Upper lobe of left lung (tissue), 6 donors: ENCODE measurements around the gene LTBP1. TPM values are rescaled to one million over a fixed set of nuclear protein-coding genes. Genes with fewer than 3 reads are reported as not detected.

Experiments
- ATAC-seq, 2 donors: fragments of 200-7000 bp; cut with Tn5 transposase; one replicate each; pipeline ENCODE4 v1.9.1; 2022; ENCODE audit warnings: mild to moderate bottlenecking in 2 of 2, moderate library complexity in 2 of 2; ENCODE audit not compliant: low FRiP score in 2 of 2
- DNase-seq, 2 donors: peaks; one replicate each; pipeline ENCODE4 v3.0.0-alpha.2; 2019 to 2020
- H3K27ac ChIP-seq, 4 donors: fragments of 200-600 bp; sonication (generic); one replicate each; pipeline ENCODE4 v1.5.1; 2016 to 2019
- H3K27me3 ChIP-seq, 4 donors: fragments of 200-600 bp; sonication (generic); one replicate each; pipeline ENCODE4 v1.5.1; 2017 to 2019
- H3K36me3 ChIP-seq, 4 donors: fragments of 200-600 bp; sonication (generic); one replicate each; pipeline ENCODE4 v1.5.1; 2016 to 2019
- H3K4me1 ChIP-seq, 4 donors: fragments of 200-600 bp; sonication (generic); one replicate each; pipeline ENCODE4 v1.5.1; 2018 to 2019
- H3K4me3 ChIP-seq, 4 donors: fragments of 200-600 bp; sonication (generic); one replicate each; pipeline ENCODE4 v1.5.1; 2017 to 2019; ENCODE audit warnings: mild to moderate bottlenecking in 2 of 4, moderate library complexity in 1 of 4
- H3K9me3 ChIP-seq, 4 donors: fragments of 200-600 bp; sonication (generic); one replicate each; pipeline ENCODE4 v1.5.1; 2018 to 2019
- EP300 ChIP-seq, 4 donors: sonication (generic); formaldehyde crosslinking; IDR thresholded peaks; one replicate each; pipeline ENCODE4 v1.5.1; 2017; ENCODE audit warnings: antibody characterized with exemption in 4 of 4, control low read depth in 2 of 4
- POLR2A ChIP-seq, 4 donors: fragments of 450-650 bp; IDR thresholded peaks; one replicate each; pipeline ENCODE4 v1.5.1; 2016 to 2017; ENCODE audit warnings: antibody characterized with exemption in 4 of 4, mild to moderate bottlenecking in 2 of 4
- POLR2AphosphoS5 ChIP-seq, 2 donors: sonication (generic); formaldehyde crosslinking; IDR thresholded peaks; one replicate each; pipeline ENCODE4 v1.5.1; 2017; ENCODE audit warnings: antibody characterized with exemption in 2 of 2
- WGBS, 2 donors: methylation state at CpG; one replicate each; pipeline ENCODE4 v1.1.5; 2017 to 2018; 5-methylcytosine and 5-hydroxymethylcytosine counted together
- total RNA-seq, 6 donors: library from RNA; depleted of rRNA in 4 of 6; stranded (reverse); fragments of >200 nt in 4 of 6; gene quantifications; one replicate each; pipeline versions ENCODE4 v1.1.0 to v1.2.1, GENCODE V29; 2016 to 2021
- TF ChIP-seq, protein P1 (sequence below), 6 experiments: fragments of 450-650 bp in 4 of 6; fragments of 200-600 bp in 2 of 6; sonication (generic) in 2 of 6; IDR thresholded peaks; one replicate each; pipeline ENCODE4 v1.5.1; 2016 to 2019; ENCODE audit warnings: antibody characterized with exemption in 6 of 6
- donor health status: DM: no; HTN: no; CAD: no; lungs with moderate emphysema.
- donor health status: DM: no; HTN: yes; CAD: no; lungs with severe emphysema.

Gene LTBP1
- total RNA-seq, 6 donors from 2014 or later = 11.5 to 45.0 (median 27.1) TPM

DNA sequence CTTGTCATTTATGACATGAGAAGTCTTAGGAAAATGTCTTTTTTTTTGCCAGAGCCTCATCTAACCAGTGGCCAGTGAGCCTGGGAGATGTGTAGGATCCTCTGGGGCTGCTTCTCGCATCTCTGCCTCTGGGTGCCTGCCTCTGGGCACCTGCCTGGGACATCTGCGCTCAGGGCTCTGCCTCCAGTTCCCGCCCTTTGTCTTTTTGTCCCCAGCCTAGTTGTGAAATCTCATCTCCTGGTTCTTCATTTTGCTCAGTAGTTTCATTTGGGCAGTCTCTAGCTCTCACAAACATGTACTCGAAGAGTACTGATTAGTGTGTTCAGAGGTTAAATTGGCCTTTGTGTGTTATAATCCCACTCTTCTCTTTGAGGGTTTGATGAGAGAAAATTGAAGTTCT, 92.0 kb downstream of the LTBP1 start:
- WGBS, 2 donors = 82 to 94% methylated on average over 4 of the region's 4 CpGs
- Histone ChIP-seq H3K4me3 (no peak overlapping the region), H3K9me3 (no peaks in the 10 kb centered on the region), H3K4me1 (peaks cover 0 to 3% (median 0%) of the 10 kb centered on the region in 4 donors), H3K27me3 (no peaks in the 10 kb centered on the region), H3K36me3 (no peaks in the 10 kb centered on the region), H3K27ac (no peak overlapping the region)
- TF ChIP-seq POLR2A (IDR thresholded peaks at IDR 0.05) (no peak), POLR2AphosphoS5 (IDR thresholded peaks at IDR 0.05) (no peak), EP300 (IDR thresholded peaks at IDR 0.05) (no peak)
- TF ChIP-seq, protein P1, sequence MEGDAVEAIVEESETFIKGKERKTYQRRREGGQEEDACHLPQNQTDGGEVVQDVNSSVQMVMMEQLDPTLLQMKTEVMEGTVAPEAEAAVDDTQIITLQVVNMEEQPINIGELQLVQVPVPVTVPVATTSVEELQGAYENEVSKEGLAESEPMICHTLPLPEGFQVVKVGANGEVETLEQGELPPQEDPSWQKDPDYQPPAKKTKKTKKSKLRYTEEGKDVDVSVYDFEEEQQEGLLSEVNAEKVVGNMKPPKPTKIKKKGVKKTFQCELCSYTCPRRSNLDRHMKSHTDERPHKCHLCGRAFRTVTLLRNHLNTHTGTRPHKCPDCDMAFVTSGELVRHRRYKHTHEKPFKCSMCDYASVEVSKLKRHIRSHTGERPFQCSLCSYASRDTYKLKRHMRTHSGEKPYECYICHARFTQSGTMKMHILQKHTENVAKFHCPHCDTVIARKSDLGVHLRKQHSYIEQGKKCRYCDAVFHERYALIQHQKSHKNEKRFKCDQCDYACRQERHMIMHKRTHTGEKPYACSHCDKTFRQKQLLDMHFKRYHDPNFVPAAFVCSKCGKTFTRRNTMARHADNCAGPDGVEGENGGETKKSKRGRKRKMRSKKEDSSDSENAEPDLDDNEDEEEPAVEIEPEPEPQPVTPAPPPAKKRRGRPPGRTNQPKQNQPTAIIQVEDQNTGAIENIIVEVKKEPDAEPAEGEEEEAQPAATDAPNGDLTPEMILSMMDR (IDR thresholded peaks at IDR 0.05) = no peak
- no peak for ATAC-seq
- no peak for DNase-seq

DNA sequence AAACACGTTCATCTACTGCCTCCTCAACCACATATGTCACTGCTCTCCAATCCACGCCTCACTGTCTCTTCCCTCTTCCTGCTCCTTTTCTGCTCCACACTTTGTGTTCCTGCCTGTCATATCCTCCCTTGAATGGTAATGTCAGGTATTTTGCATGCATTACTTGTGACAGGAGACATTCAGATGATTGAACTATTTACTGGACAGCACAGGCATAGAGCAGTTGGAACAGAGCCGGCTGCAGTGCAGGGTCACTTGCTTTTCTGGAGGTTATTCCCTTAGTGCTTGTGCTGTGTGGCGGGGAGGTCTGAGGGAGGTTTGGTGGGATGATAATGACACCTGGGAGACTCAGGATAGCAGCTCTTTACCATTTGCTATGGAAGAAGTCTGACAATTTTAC, 93.8 kb downstream of the LTBP1 start:
- Histone ChIP-seq H3K36me3 (no peaks in the 10 kb centered on the region), H3K27me3 (no peaks in the 10 kb centered on the region), H3K27ac (no peak overlapping the region), H3K4me1 (no peaks in the 10 kb centered on the region), H3K4me3 (no peak overlapping the region), H3K9me3 (no peaks in the 10 kb centered on the region)
- TF ChIP-seq, protein P1 (IDR thresholded peaks at IDR 0.05) = no peak
- 88 to 91% methylated on average over 4 of the region's 4 CpGs for WGBS, 2 donors
- DNase-seq = no peak
- ATAC-seq = no peak

DNA sequence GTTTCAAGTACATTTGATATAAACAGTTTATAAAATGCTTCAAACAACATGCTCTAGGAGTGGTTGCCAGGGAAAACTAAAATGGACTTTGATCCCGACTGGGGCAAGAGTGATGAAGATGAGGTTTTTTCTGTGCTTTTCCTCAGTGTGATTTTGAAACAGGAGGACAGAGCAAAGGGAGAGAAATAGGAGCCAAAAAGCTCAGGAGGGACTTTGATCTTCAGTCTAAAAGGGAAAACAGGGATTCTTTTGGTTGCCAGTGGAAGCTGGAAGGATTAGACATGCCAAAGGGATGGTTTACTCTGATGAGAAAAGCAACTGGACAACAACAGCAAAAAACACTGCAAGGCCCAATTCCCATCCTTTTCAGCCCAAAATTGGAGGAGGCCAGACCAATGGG, 95.5 kb downstream of the LTBP1 start:
- WGBS, 2 donors = 48 to 61% methylated on average over 1 of the region's 1 CpG
- TF ChIP-seq POLR2A (IDR thresholded peaks at IDR 0.05) = no peak
- TF ChIP-seq, protein P1 (IDR thresholded peaks at IDR 0.05) = no peak
- no peak for TF ChIP-seq EP300 (IDR thresholded peaks at IDR 0.05)
- no peak for TF ChIP-seq POLR2AphosphoS5 (IDR thresholded peaks at IDR 0.05)
- no peak overlapping the region for H3K27ac ChIP-seq
- ATAC-seq = peak in 1 of 2 donors; percentile 19
- H3K27me3 ChIP-seq = no peaks in the 10 kb centered on the region
- no peak for DNase-seq
- no peak overlapping the region for H3K4me3 ChIP-seq
- H3K4me1 ChIP-seq = no peaks in the 10 kb centered on the region
- no peaks in the 10 kb centered on the region for H3K36me3 ChIP-seq
- H3K9me3 ChIP-seq = no peaks in the 10 kb centered on the region

DNA sequence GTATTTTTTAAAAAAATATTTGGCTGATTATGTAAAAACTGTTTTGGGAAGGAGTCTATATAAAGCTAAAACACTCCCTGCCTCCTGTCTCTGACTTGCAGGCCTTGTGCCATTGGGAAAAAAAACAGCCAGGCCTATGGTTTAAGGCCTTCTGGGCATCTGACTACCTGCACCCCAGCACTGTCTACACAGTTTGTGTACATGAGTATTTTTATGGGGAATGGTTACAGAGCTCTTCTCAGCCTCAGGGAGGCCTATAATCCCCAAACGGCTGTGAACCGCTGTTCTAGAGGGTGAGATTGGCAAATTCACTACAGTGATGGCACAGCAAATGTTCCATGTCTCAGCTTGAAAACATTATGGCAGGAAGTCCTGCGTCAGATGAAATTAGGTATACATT, 96.1 kb downstream of the LTBP1 start:
- H3K4me3 ChIP-seq = no peak overlapping the region
- H3K9me3 ChIP-seq = no peaks in the 10 kb centered on the region
- 94 to 96% methylated on average over 3 of the region's 3 CpGs for WGBS, 2 donors
- H3K27me3 ChIP-seq = no peaks in the 10 kb centered on the region
- DNase-seq (no peak), ATAC-seq (no peak)
- no peak overlapping the region for H3K27ac ChIP-seq
- TF ChIP-seq POLR2A (IDR thresholded peaks at IDR 0.05) (no peak), EP300 (IDR thresholded peaks at IDR 0.05) (no peak), POLR2AphosphoS5 (IDR thresholded peaks at IDR 0.05) (no peak)
- TF ChIP-seq, protein P1 (IDR thresholded peaks at IDR 0.05) = no peak
- H3K36me3 ChIP-seq = no peaks in the 10 kb centered on the region
- no peaks in the 10 kb centered on the region for H3K4me1 ChIP-seq

DNA sequence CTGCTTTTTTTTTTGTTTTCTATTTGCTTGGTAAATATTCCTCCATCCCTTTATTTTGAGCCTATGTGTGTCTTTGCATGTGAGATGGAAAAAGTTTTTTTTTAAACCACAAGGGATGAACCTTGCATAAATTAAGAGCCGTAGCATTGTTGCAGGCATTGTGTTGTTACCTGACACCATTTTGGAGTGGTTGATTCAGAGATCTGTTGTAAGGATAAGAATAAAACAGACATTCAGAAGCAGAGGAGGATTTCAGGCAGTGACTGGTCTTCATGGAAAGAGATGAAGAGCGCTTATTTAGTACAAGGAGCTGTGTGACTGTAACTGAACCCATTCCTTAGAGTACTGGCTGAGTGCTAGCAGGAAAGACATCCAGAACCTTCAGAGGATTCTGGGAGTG, 101.2 kb downstream of the LTBP1 start:
- Histone ChIP-seq H3K4me1 (no peaks in the 10 kb centered on the region), H3K27ac (no peak overlapping the region), H3K36me3 (no peaks in the 10 kb centered on the region), H3K4me3 (no peak overlapping the region), H3K27me3 (no peaks in the 10 kb centered on the region), H3K9me3 (no peaks in the 10 kb centered on the region)
- no peak for DNase-seq
- no peak for TF ChIP-seq POLR2AphosphoS5 (IDR thresholded peaks at IDR 0.05)
- no peak for TF ChIP-seq POLR2A (IDR thresholded peaks at IDR 0.05)
- TF ChIP-seq EP300 (IDR thresholded peaks at IDR 0.05) = no peak
- TF ChIP-seq, protein P1 (IDR thresholded peaks at IDR 0.05) = no peak
- no peak for ATAC-seq
- WGBS, 2 donors = 38 to 48% methylated on average over 2 of the region's 2 CpGs
